ENCODE data around the gene GPR22.

GRCh38 chr7:107494884-107495283 is 25.0 kb downstream of the GPR22 start:
- TF ChIP-seq CTCF (conservative IDR thresholded peaks at IDR 0.05) (no peak), ZFX (IDR thresholded peaks at IDR 0.05) (no peak)
